Gastrocnemius medialis (tissue), 4 donors: ENCODE measurements around the gene BAAT. TPM values are rescaled to one million over a fixed set of nuclear protein-coding genes. Genes with fewer than 3 reads are reported as not detected.

ENCODE experiments used
- ATAC-seq, 2 donors: fragments of 150-250 bp; one replicate each; pipeline ENCODE4 v1.9.1; 2016
- DNase-seq, 2 donors: peaks; one replicate each; pipeline ENCODE4 v3.0.0-alpha.2; 2019
- H3K27ac ChIP-seq, 4 donors: fragments of 200-600 bp; sonication (generic); 1 replicate in 1 of 4; 2 replicates in 3 of 4; pipeline ENCODE4 v1.5.1; 2016 to 2018; ENCODE audit warnings: mild to moderate bottlenecking in 2 of 4, moderate library complexity in 1 of 4
- H3K27me3 ChIP-seq, 3 donors: fragments of 200-600 bp; sonication (generic) in 2 of 3; 1 replicate in 1 of 3; 2 replicates in 2 of 3; pipeline versions ENCODE4 v1.5.1 to v1.6.0; 2016 to 2019; ENCODE audit warnings: mild to moderate bottlenecking in 1 of 3, moderate library complexity in 1 of 3
- H3K36me3 ChIP-seq, 2 donors: fragments of 200-600 bp; sonication (generic) in 1 of 2; one replicate each; pipeline ENCODE4 v1.5.1; 2017 to 2018
- H3K4me1 ChIP-seq, 2 donors: fragments of 200-600 bp; sonication (generic) in 1 of 2; one replicate each; pipeline ENCODE4 v1.5.1; 2016 to 2017; ENCODE audit warnings: mild to moderate bottlenecking in 2 of 2
- H3K4me3 ChIP-seq, 4 donors: fragments of 200-600 bp; sonication (generic) in 3 of 4; 1 replicate in 1 of 4; 2 replicates in 3 of 4; pipeline ENCODE4 v1.5.1; 2016 to 2019; ENCODE audit warnings: mild to moderate bottlenecking in 2 of 4
- H3K9me3 ChIP-seq, 3 donors: fragments of 200-600 bp; sonication (generic) in 2 of 3; 1 replicate in 1 of 3; 2 replicates in 2 of 3; pipeline ENCODE4 v1.5.1; 2016 to 2019
- CTCF ChIP-seq, 5 experiments: fragments of 450-650 bp in 3 of 5; fragments of 200-600 bp in 2 of 5; sonication (generic) in 2 of 5; IDR thresholded peaks in 4 of 5; conservative IDR thresholded peaks in 1 of 5; 1 replicate in 4 of 5; 2 replicates in 1 of 5; pipeline ENCODE4 v1.5.1; 2016 to 2019; ENCODE audit warnings: antibody characterized with exemption in 5 of 5, mild to moderate bottlenecking in 3 of 5, moderate library complexity in 3 of 5
- POLR2A ChIP-seq, 2 donors: fragments of 450-650 bp; IDR thresholded peaks; one replicate each; pipeline ENCODE4 v1.6.1; 2017; ENCODE audit warnings: antibody characterized with exemption in 2 of 2, mild to moderate bottlenecking in 2 of 2, moderate library complexity in 2 of 2
- in situ Hi-C, 4 donors: fragments of 200-750 bp; cut with MboI; loops; one replicate each; pipeline versions ENCODE4 v1.15.0 to v1.8.0; 2017; ENCODE audit warnings: low sequenced_read_pairs in 4 of 4
- intact Hi-C: fragments of 100-400 bp; cut with DNase I; formaldehyde crosslinking; loops from one replicate; pipeline ENCODE4 v1.15.1; 2023; ENCODE audit warnings: low total_unique reads
- total RNA-seq, 4 donors: library from RNA; depleted of rRNA; stranded (reverse); fragments of >200 nt; gene quantifications; one replicate each; pipeline versions ENCODE4 v1.1.0 to v1.2.3, GENCODE V29; 2016

Gene BAAT
- total RNA-seq, 4 donors from 2014 or later: 1.2 to 3.8 (median 1.3) TPM; not detected in 1

DNA sequence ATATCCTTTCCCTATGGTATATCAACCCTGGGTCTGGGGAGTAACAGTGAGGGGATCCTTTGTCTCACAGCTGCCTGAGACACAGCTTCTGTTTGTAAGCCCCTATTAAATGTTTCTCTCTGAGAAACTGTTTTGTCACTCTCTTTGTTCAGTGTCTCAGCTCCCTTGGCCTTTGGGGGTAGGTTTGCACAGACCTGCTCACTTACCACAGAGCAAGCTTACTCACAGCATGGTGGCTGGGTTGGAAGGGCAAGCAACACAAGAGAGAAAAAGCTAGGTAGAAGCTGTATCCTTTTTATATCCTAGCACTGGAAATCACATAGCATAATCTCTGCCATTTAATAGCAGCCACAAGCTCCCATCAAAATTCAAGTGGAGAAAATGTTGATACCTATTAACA lies 4.5 kb downstream of the BAAT start:
- in situ Hi-C loops: no loop called here
- no peak for ATAC-seq

DNA sequence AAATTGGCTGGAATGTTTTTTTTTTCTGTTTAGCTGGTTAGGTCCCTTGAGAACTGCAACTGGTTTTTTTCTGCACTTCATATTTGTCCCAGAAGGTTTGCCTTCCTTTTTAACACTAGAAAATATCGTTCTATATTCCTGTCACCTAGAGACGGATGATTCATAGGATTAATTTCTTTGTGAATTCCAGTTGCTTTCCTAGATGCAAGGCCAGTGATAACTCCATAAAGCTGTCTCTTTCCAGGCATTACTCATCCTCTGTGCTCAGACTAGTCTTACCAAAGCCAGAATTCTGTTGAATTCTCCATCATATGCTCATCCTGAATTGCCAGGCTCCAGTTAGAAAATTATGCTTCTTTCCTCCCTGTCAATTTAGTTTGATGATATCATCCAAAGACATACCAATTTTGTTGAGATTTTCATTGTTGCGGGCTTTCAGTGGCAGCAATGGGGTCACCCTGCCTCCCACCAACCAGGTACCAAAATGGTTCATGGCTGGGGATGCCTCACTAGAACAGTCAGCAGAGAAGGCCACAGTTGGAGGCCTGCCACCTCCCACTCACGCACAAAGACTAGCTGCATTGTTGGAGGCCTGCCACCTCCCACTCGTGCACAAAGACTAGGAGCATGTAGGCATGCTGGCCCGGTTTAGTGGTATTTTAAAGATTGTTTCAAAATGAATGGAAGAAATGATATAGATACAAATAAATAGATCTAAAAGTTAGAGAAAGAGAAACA lies 8.5 kb downstream of the BAAT start:
- intact Hi-C loops (no loop called here), in situ Hi-C loops (no loop called here)
- TF ChIP-seq CTCF (IDR thresholded peaks at IDR 0.05 in 4 of 5, conservative IDR thresholded peaks at IDR 0.05 in 1 of 5) (no peak), POLR2A (IDR thresholded peaks at IDR 0.05) (no peak)
- no peak overlapping the region for H3K4me3 ChIP-seq
- no peaks in the 10 kb centered on the region for H3K36me3 ChIP-seq
- no peak overlapping the region for H3K27ac ChIP-seq
- DNase-seq (no peak), ATAC-seq (no peak)
- H3K4me1 ChIP-seq: peaks cover 0 to 5% of the 10 kb centered on the region in 2 donors
- no peaks in the 10 kb centered on the region for H3K9me3 ChIP-seq
- no peaks in the 10 kb centered on the region for H3K27me3 ChIP-seq

More for the DNA sequence above, 4.5 kb downstream of the BAAT start:
- H3K27me3 ChIP-seq: no peaks in the 10 kb centered on the region
- no peaks in the 10 kb centered on the region for H3K36me3 ChIP-seq
- H3K4me3 ChIP-seq: no peak overlapping the region
- no peaks in the 10 kb centered on the region for H3K9me3 ChIP-seq
- TF ChIP-seq POLR2A (IDR thresholded peaks at IDR 0.05) (no peak), CTCF (IDR thresholded peaks at IDR 0.05 in 4 of 5, conservative IDR thresholded peaks at IDR 0.05 in 1 of 5) (no peak)
- no peaks in the 10 kb centered on the region for H3K4me1 ChIP-seq
- intact Hi-C loops: no loop called here
- DNase-seq: no peak
- H3K27ac ChIP-seq: no peak overlapping the region

DNA sequence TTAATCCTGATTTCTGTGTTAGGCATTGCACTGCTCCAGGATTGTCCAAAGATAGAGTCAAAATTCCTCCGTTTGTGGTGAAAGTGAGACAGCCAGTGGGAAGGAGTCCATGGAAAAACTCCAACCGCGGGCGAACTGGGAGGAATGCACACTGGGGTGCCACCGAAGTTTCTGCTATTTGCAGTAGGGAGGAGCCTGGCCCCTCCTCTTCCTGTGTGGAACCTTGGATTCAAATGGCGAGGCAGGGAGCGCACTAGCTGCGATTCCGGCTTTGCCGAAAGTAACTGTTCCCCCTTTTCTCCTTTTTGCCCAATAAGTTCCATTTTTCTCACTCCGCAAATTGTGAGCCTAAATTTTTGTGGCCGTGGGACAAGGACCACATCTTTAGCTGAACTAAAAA lies 9.3 kb downstream of the BAAT start:
- in situ Hi-C loops: no loop called here
- H3K9me3 ChIP-seq: no peaks in the 10 kb centered on the region
- no peak overlapping the region for H3K4me3 ChIP-seq
- TF ChIP-seq CTCF (IDR thresholded peaks at IDR 0.05 in 4 of 5, conservative IDR thresholded peaks at IDR 0.05 in 1 of 5) (no peak), POLR2A (IDR thresholded peaks at IDR 0.05) (no peak)
- no peak for DNase-seq
- H3K4me1 ChIP-seq: peaks cover 0 to 5% of the 10 kb centered on the region in 2 donors
- H3K27me3 ChIP-seq: no peaks in the 10 kb centered on the region
- no peaks in the 10 kb centered on the region for H3K36me3 ChIP-seq
- ATAC-seq: no peak
- H3K27ac ChIP-seq: no peak overlapping the region
- intact Hi-C loops: no loop called here

GRCh38 chr9:101372327-101373118 lies 12.3 kb downstream of the BAAT start:
- intact Hi-C loops (no loop called here), in situ Hi-C loops (no loop called here)
- ATAC-seq (no peak), DNase-seq (no peak)
- Histone ChIP-seq H3K4me1 (peaks cover 0 to 5% of the 10 kb centered on the region in 2 donors), H3K4me3 (no peak overlapping the region), H3K27ac (no peak overlapping the region), H3K9me3 (no peaks in the 10 kb centered on the region), H3K36me3 (no peaks in the 10 kb centered on the region), H3K27me3 (no peaks in the 10 kb centered on the region)
- TF ChIP-seq CTCF (IDR thresholded peaks at IDR 0.05 in 4 of 5, conservative IDR thresholded peaks at IDR 0.05 in 1 of 5): no peak
- no peak for TF ChIP-seq POLR2A (IDR thresholded peaks at IDR 0.05)
